ENCODE measurements around the gene NANOS2. TPM values are rescaled to one million over a fixed set of nuclear protein-coding genes. Genes with fewer than 3 reads are reported as not detected.
"Not testable (repeated sequence)": the region's sequence is repeated elsewhere in the genome, so short reads cannot be mapped to it uniquely, and the experiment has no call there.

NANOS2 gene
- total RNA-seq, 2 experiments from 2014 or later, result not detected

DNA sequence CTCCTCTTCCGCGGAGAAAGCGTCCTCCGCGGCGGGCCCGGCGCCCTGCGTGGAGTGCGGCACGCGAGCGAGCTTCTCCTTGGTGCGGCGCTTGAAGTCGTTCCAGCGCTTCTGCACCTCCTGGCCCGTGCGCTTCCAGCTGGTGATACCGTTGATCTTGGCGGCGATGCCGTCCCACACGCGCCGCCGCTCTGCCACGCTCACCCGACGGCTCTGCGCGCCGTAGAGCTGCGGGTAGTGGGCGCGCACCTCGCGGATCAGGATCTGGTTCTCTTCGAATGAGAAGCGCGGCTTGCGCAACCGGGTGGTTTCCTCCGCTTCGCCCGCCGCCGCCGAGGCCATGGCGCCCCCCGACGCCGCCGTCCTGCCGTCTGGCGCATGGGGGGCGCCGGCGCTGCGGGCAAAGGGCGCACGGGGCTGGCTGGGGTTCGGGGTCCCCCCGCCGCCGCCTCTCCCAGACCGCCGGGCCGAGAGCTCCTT is 13.1 kb downstream of the NANOS2 start:
- Mint-ChIP-seq H3K27me3 (ENCODE audit: low read depth) (peaks cover 5% of the 10 kb centered on the region), H3K36me3 (ENCODE audit: low read depth) (peaks cover 24% of the 10 kb centered on the region), H3K9me3 (ENCODE audit: insufficient read depth) (no peaks in the 10 kb centered on the region), H3K4me1 (ENCODE audit: low read depth) (peaks cover 28% of the 10 kb centered on the region), H3K27ac (no peak overlapping the region), H3K4me3 (peak overlapping the region; percentile 55)
- POLR2A ChIA-PET, result interaction anchor here (1.0 to 2.0 kb wide), 3 partner anchors 9 to 17 kb away, joined by 3 to 5 read pairs (median 3); partner anchors contain the start of gene IRF2BP1
- CTCF ChIA-PET, result interaction anchor here (0.6 to 4.2 kb wide), 6 partner anchors 15 to 692 kb away, joined by 3 to 26 read pairs (median 4); partner anchors contain the start of genes IRF2BP1 and SIX5
- ATAC-seq, result no peak
- DNase-seq, result peak; percentile 45

DNA sequence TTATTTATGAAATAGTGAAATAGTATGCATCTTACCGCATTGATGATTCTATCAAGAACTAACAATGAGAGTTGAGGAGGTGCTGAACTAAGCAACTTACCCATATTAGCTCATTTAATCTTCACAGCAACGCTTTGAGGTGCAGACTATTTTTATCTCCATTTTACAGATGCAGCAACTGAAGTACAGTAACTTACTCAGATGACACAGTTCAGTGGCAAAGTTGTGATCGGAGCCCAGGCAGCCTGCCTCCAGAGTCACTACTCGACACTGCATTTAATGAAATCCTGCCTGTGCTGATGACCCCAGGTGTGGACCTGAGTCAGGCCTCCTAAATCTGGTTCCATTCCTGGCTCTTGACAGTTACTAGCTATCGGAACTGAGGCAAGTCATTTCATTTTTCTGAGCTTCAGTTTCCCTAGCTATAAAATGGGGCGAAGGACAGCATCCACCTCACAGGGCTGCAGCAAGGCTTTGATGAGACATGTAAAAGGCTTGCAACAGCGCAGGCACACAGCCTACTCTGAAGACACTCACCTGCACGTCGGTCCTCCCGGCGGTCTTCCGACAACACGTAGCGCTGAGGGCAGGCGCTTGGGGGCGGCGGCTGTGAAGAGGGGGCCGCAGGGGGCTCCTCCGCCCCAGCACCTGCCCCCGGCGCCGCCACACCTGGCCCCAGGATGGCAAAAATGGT is 13.7 kb downstream of the NANOS2 start:
- Mint-ChIP-seq H3K4me1 (ENCODE audit: low read depth) (peaks cover 28% of the 10 kb centered on the region), H3K27me3 (ENCODE audit: low read depth) (peaks cover 5% of the 10 kb centered on the region), H3K27ac (no peak overlapping the region), H3K4me3 (peak overlapping the region; percentile 50), H3K36me3 (ENCODE audit: low read depth) (peaks cover 24% of the 10 kb centered on the region), H3K9me3 (ENCODE audit: insufficient read depth) (no peaks in the 10 kb centered on the region)
- ChIA-PET CTCF (interaction anchor here (1.0 to 4.2 kb wide), 4 partner anchors 15 to 131 kb away, joined by 3 to 26 read pairs (median 11); partner anchors contain the start of genes IRF2BP1 and SIX5), POLR2A (interaction anchor here (1.0 to 2.0 kb wide), 2 partner anchors 15 to 17 kb away, joined by 3 to 5 read pairs; partner anchors contain the start of gene IRF2BP1)
- DNase-seq, result no peak
- no peak for ATAC-seq

DNA sequence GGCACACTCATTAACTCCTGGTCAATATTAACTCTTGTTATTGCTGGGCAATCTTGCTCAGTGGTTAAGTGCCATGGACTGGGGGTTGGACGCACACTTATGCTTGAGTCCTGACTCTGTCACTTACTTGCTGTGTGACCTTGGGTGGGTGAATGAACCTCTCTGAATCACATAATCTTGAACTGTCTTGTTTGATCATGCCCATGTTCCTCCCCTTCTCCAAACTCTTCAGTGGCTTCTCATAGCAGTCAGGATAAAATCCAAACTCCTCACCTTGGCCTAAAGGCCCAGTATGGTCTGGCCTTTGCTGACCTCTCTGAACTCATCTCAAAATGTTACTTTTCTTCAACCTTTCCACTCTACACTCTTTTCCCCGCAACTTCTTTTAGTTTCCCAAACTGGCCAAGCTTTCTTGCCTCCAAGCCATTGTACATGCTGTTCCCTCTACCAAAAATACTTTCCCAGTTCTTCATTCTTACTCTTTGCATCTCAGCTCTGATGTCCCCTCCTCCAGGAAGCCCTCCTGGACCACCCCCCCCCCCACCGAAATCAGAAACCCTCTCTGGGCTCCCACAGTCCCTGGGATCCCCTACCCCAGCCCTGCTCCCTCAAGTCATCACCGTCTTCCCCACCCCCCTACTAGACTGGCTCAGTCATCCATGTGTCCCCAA is 14.5 kb downstream of the NANOS2 start:
- CTCF ChIA-PET, result interaction anchor here (1.8 to 4.2 kb wide), 3 partner anchors 14 to 130 kb away, joined by 6 to 26 read pairs (median 16); partner anchors contain the start of genes IRF2BP1 and SIX5
- H3K27me3 Mint-ChIP-seq (ENCODE audit: low read depth), result peaks cover 5% of the 10 kb centered on the region
- H3K36me3 Mint-ChIP-seq (ENCODE audit: low read depth), result peaks cover 29% of the 10 kb centered on the region
- peak overlapping the region; percentile 50 for H3K4me3 Mint-ChIP-seq
- POLR2A ChIA-PET, result no interaction called here
- ATAC-seq (no peak), DNase-seq (no peak)
- H3K4me1 Mint-ChIP-seq (ENCODE audit: low read depth), result peaks cover 28% of the 10 kb centered on the region
- H3K27ac Mint-ChIP-seq, result no peak overlapping the region
- no peaks in the 10 kb centered on the region for H3K9me3 Mint-ChIP-seq (ENCODE audit: insufficient read depth)

DNA sequence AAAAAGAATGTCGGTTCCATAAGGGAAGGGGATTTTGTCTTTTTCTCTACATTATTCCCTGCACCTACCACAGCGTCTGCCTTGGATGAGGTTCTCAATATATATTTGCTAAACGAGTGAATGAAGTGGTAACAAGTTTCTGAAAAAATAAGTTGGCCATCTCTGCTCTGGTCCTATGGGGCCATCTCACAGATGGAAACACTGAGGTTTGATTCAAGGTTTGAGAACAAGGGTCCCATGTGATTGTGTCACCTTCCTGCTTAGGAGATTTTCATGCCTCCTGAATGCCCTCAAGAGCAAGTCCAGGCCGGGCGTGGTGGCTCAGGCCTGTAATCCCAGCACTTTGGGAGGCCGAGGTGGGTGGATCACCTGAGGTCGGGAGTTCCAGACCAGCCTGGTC is 15.3 kb downstream of the NANOS2 start:
- Mint-ChIP-seq H3K4me1 (ENCODE audit: low read depth) (peaks cover 28% of the 10 kb centered on the region), H3K27me3 (ENCODE audit: low read depth) (peaks cover 5% of the 10 kb centered on the region), H3K4me3 (no peak overlapping the region), H3K36me3 (ENCODE audit: low read depth) (peaks cover 30% of the 10 kb centered on the region), H3K27ac (no peak overlapping the region), H3K9me3 (ENCODE audit: insufficient read depth) (no peaks in the 10 kb centered on the region)
- ChIA-PET POLR2A (no interaction called here), CTCF (no interaction called here)
- ATAC-seq (no peak), DNase-seq (no peak)

DNA sequence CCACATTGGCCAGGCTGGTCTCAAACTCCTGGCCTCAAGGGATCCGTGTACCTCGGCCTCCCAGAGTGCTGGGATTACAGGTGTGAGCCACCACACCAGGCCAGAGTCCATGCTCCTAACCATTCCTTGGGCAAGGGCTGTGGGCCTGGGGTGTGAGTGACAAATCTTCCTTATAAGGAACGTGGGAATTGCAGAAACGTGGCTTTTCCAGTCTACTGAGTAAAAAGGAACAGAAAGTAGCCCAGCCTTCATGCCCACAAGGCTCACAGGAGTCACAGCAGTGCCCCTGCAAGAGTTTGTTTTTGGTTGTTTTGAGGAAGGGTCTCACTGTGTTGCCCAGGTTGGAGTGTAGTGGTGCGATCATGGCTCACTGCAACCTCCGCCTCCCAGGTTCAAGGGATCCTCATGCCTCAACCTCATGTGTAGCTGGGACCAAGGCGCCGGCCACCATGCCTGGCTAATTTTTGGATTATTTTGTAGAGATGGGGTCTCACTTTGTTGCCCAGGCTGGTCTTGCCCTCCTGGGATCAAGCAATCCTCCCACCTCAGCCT is 17.2 kb downstream of the NANOS2 start:
- no peak for DNase-seq

DNA sequence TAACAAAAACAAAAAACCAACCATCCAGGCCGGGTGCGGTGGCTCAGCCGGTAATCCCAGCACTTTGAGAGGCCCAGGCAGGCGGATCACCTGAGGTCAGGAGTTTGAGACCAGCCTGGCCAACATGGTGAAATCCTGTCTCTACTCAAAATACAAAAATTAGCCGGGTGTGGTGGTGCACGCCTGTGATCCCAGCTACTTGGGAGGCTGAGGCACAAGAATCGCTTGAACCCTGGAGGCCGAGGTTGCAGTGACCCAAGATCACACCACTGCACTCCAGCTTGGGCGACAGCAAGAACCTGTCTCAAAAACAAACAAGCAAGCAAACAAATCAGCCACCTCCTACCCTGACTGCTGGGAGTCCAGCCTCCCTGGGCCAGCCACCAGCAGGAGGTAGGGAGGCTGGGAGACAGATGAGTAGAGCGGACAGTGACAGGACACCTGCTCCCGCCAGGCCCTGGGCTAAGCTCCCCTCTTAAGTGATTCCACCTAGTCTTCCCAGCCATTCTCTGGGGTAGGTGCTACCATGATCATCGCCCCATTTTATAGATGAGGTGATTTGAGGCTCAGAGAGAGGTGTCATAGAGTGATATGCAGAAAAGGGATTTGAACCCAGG is 18.5 kb downstream of the NANOS2 start:
- H3K27me3 Mint-ChIP-seq (ENCODE audit: low read depth); CTCF ChIA-PET; H3K27ac Mint-ChIP-seq; H3K4me3 Mint-ChIP-seq; ATAC-seq; H3K9me3 Mint-ChIP-seq (ENCODE audit: insufficient read depth); DNase-seq: not testable (repeated sequence)
- peaks cover 28% of the 10 kb centered on the region for H3K36me3 Mint-ChIP-seq (ENCODE audit: low read depth)
- POLR2A ChIA-PET, result interaction anchor here (1.5 kb wide), 1 partner anchor 10 kb away, joined by 5 read pairs; the partner anchor contains the start of gene IRF2BP1
- H3K4me1 Mint-ChIP-seq (ENCODE audit: low read depth), result peaks cover 14% of the 10 kb centered on the region

More for the DNA sequence above, 17.2 kb downstream of the NANOS2 start:
- ChIA-PET POLR2A (no interaction called here), CTCF (interaction anchor here (0.6 kb wide), 1 partner anchor 58 kb away, joined by 3 read pairs; no protein-coding TSS in a partner anchor)
- no peak overlapping the region for H3K27ac Mint-ChIP-seq
- no peak for ATAC-seq
- no peaks in the 10 kb centered on the region for H3K9me3 Mint-ChIP-seq (ENCODE audit: insufficient read depth)
- no peaks in the 10 kb centered on the region for H3K27me3 Mint-ChIP-seq (ENCODE audit: low read depth)
- peaks cover 16% of the 10 kb centered on the region for H3K4me1 Mint-ChIP-seq (ENCODE audit: low read depth)
- H3K4me3 Mint-ChIP-seq, result no peak overlapping the region
- H3K36me3 Mint-ChIP-seq (ENCODE audit: low read depth), result peaks cover 30% of the 10 kb centered on the region

DNA sequence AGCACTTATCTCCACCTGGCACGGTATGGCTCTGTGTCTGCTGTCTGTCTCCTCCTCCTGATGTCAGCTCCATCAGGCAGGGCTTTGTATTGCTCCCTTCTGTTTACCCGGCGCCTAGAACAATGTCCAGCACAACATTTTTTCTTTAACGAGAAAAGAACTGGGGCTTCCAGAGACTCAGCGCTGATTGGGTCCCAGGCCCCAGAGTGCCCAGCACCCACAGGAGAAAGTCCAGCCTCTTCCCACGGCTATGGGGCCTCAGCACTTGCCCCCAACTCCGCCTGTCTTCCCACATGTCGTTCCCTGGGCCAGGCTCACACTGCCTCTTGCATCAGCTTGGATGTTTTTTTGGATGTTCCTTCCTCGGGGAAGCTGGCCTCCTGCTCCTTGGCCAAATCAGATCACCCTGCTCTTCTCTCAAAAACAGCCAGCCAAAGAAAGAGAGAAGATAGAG is 19.0 kb downstream of the NANOS2 start:
- no peaks in the 10 kb centered on the region for H3K9me3 Mint-ChIP-seq (ENCODE audit: insufficient read depth)
- POLR2A ChIA-PET, result interaction anchor here (1.5 kb wide), 1 partner anchor 9 kb away, joined by 5 read pairs; the partner anchor contains the start of gene IRF2BP1
- peaks cover 9% of the 10 kb centered on the region for H3K4me1 Mint-ChIP-seq (ENCODE audit: low read depth)
- CTCF ChIA-PET, result no interaction called here
- no peak overlapping the region for H3K27ac Mint-ChIP-seq
- H3K27me3 Mint-ChIP-seq (ENCODE audit: low read depth), result no peaks in the 10 kb centered on the region
- ATAC-seq (no peak), DNase-seq (no peak)
- H3K36me3 Mint-ChIP-seq (ENCODE audit: low read depth), result peaks cover 23% of the 10 kb centered on the region
- H3K4me3 Mint-ChIP-seq, result no peak overlapping the region

DNA sequence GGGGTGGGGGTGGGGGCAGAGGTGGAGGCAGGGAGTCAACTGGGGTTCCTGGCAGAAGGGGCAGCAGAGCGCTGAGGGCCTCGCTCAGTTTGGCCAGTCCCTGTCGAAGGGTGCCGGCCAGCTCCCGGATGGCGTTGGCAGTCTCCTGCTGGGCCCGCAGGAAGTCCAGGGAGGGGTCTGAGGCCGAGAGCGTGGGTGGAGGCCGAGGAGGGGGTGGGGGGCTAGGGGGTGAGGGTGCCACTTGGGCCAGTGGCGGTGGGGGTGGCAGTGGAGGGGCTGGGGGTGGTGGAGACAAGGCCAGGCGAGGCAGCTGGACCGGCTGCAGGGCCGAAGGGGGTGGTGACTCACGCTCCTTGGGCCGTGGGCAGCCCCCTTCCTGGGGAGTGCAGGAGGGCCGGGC is 23.7 kb downstream of the NANOS2 start:
- Mint-ChIP-seq H3K4me3 (no peak overlapping the region), H3K27ac (no peak overlapping the region), H3K27me3 (ENCODE audit: low read depth) (no peaks in the 10 kb centered on the region), H3K9me3 (ENCODE audit: insufficient read depth) (no peaks in the 10 kb centered on the region), H3K36me3 (ENCODE audit: low read depth) (peaks cover 7% of the 10 kb centered on the region), H3K4me1 (ENCODE audit: low read depth) (peaks cover 13% of the 10 kb centered on the region)
- DNase-seq, result no peak
- CTCF ChIA-PET, result interaction anchor here (1.0 to 1.3 kb wide), 2 partner anchors 8 to 74 kb away, joined by 3 read pairs; no protein-coding TSS in a partner anchor
- POLR2A ChIA-PET, result no interaction called here
- ATAC-seq, result no peak

DNA sequence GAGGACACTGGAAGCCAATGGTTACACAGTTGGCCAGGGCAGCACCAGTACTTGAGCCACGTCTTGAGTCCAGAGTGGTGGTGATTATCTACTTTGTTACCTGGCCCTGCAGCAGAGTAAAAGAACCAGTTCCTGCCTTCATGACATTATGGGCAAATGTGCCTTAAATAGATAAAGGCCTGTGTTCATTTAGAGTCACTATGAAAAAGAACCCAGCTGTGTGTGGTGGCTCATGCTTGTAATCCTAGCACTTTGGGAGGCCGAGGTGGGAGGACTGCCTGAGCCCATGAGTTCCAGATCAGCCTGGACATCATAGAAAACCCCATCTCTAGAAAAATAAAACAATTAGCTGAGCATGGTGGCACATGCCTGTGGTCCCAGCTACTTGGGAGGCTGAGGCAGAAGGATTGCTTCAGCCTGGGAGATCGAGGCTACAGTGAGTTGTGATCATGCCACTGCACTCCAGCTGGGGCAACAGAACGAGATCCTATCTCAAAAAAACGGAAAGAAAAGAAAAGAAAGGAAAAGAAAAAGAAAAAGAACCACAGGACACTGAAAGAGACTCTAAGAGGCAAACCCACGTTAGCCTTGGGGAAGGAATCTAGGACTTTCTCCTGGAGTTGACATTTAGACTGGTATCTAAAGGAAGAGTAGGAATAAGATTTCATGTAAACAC is 25.2 kb downstream of the NANOS2 start:
- Mint-ChIP-seq H3K4me3 (no peak overlapping the region), H3K27me3 (ENCODE audit: low read depth) (no peaks in the 10 kb centered on the region), H3K27ac (no peak overlapping the region), H3K9me3 (ENCODE audit: insufficient read depth) (no peaks in the 10 kb centered on the region), H3K36me3 (ENCODE audit: low read depth) (peaks cover 2% of the 10 kb centered on the region), H3K4me1 (ENCODE audit: low read depth) (peaks cover 18% of the 10 kb centered on the region)
- DNase-seq (no peak), ATAC-seq (no peak)
- ChIA-PET POLR2A (no interaction called here), CTCF (no interaction called here)

DNA sequence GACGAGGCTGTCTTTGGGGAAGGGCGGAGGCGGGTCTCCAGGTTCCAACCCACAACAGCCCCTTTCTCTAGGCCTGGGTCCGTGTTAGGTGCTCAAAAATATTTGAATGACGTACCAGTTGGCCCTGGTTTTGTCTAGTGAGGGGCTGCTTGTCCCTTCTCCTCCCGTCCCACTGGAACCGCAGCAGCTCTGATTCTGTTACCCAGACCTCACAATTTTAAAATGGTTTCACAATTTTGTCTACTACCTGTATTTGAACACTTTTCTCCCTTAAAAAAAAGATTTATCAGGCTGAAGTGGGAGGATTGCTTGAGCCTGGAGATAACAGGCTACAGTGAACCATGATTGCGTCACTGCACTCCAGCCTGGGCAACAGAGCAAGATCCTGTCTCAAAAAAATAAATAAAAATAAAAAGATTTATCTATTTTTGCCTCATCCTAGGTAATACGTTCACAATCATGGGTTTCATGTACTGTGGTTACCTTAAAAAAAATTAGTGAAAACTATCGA is 27.3 kb downstream of the NANOS2 start:
- Mint-ChIP-seq H3K9me3 (ENCODE audit: insufficient read depth) (no peaks in the 10 kb centered on the region), H3K36me3 (ENCODE audit: low read depth) (peaks cover 2% of the 10 kb centered on the region), H3K4me3 (peak overlapping the region; percentile 90), H3K27me3 (ENCODE audit: low read depth) (no peaks in the 10 kb centered on the region), H3K4me1 (ENCODE audit: low read depth) (peaks cover 25% of the 10 kb centered on the region), H3K27ac (peak overlapping the region; percentile 97)
- no peak for DNase-seq
- CTCF ChIA-PET, result interaction anchor here (1.0 to 3.8 kb wide), 6 partner anchors 15 to 378 kb away, joined by 3 to 29 read pairs (median 11); partner anchors contain the start of genes FOXA3, MYPOP, SIX5 and SYMPK
- ATAC-seq, result no peak
- POLR2A ChIA-PET, result interaction anchor here (1.7 to 2.1 kb wide), 2 partner anchors 16 to 24 kb away, joined by 11 to 12 read pairs; partner anchors contain the start of genes FOXA3, MYPOP and SYMPK
